Natural killer cell treated with Interleukin-12 subunit alpha and Interleukin-12 subunit beta and Interleukin-15 and Interleukin-18, amount 100 ng/mL, for 72 hours (primary cell): Measurements from ENCODE around the gene ODC1. TPM values are rescaled to one million over a fixed set of nuclear protein-coding genes. Genes with fewer than 3 reads are reported as not detected.
A peak's percentile ranks its signal among the peaks of the same experiment; 100 is the strongest.

Experiments
- ATAC-seq, 2 donors: fragments of 150-1000 bp; cut with Tn5 transposase in 1 of 2; sonication (Bioruptor Pico), chemical (Tn5 transposase) in 1 of 2; 2 replicates each; pipeline ENCODE4 v1.10.0; 2021
- DNase-seq: peaks from one replicate; pipeline ENCODE4 v3.0.0; 2022; ENCODE audit warnings: low spot score
- H3K27ac Mint-ChIP-seq, 2 donors: 1 replicate in 1 of 2; 2 replicates in 1 of 2; pipeline ENCODE4 v1.8.0; 2022; ENCODE audit warnings: mixed read lengths in 2 of 2, mild to moderate bottlenecking in 1 of 2, moderate library complexity in 1 of 2
- H3K27me3 Mint-ChIP-seq, 2 donors: 1 replicate in 1 of 2; 2 replicates in 1 of 2; pipeline ENCODE4 v1.8.0; 2022; ENCODE audit warnings: mixed read lengths in 2 of 2
- H3K36me3 Mint-ChIP-seq: one replicate; pipeline ENCODE4 v1.8.0; 2022; ENCODE audit warnings: mixed read lengths
- H3K4me1 Mint-ChIP-seq, 2 donors: 1 replicate in 1 of 2; 2 replicates in 1 of 2; pipeline ENCODE4 v1.8.0; 2022; ENCODE audit warnings: low read depth in 2 of 2, mixed read lengths in 2 of 2, mild to moderate bottlenecking in 1 of 2
- H3K4me3 Mint-ChIP-seq: one replicate; pipeline ENCODE4 v1.8.0; 2022; ENCODE audit warnings: mixed read lengths
- H3K9me3 Mint-ChIP-seq: 2 replicates; pipeline ENCODE4 v1.8.0; 2022; ENCODE audit warnings: mixed read lengths
- total RNA-seq, 2 donors: library from RNA; stranded (reverse); gene quantifications; one replicate each; pipeline ENCODE4 v1.2.3, GENCODE V29; 2022

ODC1 gene
- total RNA-seq, 2 donors from 2014 or later: 91.5 to 206 TPM

DNA sequence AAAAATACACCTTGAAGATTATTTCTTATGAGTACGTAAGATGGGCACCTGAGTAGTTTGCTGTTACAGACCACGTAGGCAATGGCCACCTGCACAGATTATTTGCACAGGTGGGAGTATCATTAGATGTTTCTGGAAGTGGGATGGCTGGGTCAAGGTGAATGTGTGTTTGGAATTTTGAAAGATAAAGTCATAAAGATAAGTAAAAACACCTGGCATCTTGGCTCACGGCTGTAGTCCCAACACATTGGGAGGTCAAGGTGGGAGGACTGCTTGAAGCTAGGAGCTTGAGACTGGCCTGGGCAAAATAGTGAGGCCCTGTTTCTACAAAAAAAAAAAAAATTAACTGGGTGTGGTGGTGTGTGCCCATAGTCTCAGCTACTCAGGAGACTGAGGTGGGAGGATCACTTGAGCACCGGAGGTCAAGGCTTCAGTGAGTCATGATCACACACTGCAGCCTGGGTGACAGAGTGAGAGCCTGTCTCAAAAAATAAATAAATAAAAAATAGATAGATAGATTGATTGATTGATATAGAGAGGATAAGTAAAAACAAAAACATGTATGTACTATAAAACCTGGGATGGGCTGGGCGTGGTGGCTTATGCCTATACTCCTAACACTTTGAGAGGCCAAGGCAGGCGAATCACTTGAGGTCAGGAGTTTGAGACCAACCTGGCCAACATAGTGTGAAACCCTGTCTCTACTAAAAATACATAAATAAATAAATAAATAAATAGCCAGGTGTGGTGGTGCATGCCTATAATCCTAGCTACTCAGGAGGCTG, 30.4 kb downstream of the ODC1 start:
- no peak for ATAC-seq
- Mint-ChIP-seq H3K27ac (no peak overlapping the region), H3K4me3 (no peak overlapping the region), H3K36me3 (no peaks in the 10 kb centered on the region), H3K4me1 (peaks cover 0 to 3% of the 10 kb centered on the region in 2 donors), H3K27me3 (no peaks in the 10 kb centered on the region), H3K9me3 (no peaks in the 10 kb centered on the region)
- no peak for DNase-seq

DNA sequence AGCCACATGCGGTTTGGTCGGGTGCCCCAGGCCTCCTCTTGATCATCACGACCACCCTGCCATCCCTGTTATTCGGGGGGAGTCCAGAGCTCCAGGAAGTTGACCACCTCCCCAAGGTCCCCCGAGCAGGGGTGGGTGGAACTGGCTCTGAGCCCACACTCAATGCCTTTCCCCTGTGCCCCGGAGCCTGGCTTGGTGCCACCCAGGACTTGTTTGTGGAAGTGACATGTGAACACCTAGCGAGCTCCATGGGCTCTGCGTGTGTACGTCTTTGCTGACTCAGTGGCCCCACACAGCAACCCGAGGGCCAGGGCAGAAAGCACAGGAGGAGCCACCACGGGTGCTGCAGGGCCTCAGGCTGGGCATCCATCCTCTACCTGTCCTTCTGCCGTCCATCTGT, 32.5 kb downstream of the ODC1 start:
- Mint-ChIP-seq H3K4me1 (peaks cover under 1 to 11% of the 10 kb centered on the region in 2 donors), H3K27me3 (no peaks in the 10 kb centered on the region), H3K4me3 (no peak overlapping the region), H3K36me3 (no peaks in the 10 kb centered on the region), H3K27ac (no peak overlapping the region), H3K9me3 (no peaks in the 10 kb centered on the region)
- ATAC-seq (no peak), DNase-seq (no peak)

DNA sequence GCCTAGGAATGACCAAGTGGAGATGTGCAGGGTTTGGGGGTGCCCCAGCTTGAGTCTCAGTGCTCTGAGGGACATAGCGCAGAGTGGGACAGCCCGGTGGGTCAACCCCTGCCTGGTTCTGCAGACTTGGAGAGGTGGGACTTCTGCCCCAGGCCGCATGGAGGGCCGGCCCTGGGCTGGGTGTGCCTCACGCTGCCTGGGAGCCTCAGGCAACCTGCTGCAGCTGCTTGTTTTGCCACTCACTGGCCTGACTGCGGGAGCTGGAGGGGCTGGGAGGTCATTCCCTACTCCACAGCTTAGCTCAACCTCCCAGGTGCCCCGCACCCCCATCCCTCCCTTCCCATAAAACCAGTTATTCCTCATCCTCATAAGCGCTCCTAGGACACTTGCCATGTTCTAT, 33.1 kb downstream of the ODC1 start:
- Mint-ChIP-seq H3K27me3 (no peaks in the 10 kb centered on the region), H3K36me3 (no peaks in the 10 kb centered on the region), H3K4me3 (no peak overlapping the region), H3K4me1 (peaks cover 6 to 11% of the 10 kb centered on the region in 2 donors), H3K9me3 (no peaks in the 10 kb centered on the region), H3K27ac (no peak overlapping the region)
- no peak for ATAC-seq
- DNase-seq: no peak

DNA sequence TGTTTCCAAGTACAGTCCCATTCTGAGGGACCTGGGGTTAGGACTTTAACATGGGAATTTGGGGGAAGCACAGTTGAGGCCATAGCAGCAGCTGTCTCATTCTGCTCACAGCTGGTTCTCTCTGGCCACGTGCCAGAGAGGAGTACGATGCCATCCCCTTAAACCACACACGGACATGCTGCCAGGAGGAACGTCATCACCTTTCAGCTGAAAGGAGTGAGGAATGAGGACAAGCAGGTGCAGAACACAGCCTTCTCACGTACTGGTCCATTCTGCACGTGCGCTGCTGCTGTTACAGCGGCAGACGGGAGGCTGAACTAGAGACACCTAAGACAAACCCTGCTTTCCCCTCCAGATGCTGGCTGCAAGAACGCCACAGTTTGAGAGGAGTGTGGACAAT, 33.5 kb downstream of the ODC1 start:
- Mint-ChIP-seq H3K27ac (no peak overlapping the region), H3K4me1 (peaks cover 8 to 11% of the 10 kb centered on the region in 2 donors), H3K4me3 (no peak overlapping the region), H3K36me3 (no peaks in the 10 kb centered on the region), H3K27me3 (no peaks in the 10 kb centered on the region), H3K9me3 (no peaks in the 10 kb centered on the region)
- ATAC-seq (no peak), DNase-seq (no peak)

DNA sequence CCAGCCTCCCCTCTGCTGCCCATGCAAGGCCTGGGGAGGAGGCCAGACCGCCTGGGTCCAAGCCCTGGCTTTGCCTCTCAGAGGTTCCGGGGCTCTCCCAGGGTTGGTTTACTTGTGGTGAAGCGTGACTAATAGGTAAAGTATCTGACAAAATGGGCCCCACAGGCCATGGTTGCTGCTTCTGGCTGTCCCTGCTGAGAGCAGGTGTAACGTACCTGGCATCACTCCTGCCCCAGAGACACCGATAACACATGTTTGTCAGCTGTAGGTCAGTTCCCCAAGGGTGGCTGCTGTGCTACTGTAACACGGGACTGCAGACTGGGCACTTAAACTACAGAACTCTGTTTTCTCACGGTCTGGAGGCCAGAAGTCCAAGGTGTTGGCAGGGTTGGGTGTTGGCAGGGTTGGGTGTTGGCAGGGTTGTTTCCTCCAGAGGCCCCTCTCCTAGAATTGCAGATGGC, 34.1 kb downstream of the ODC1 start:
- no peak overlapping the region for H3K27ac Mint-ChIP-seq
- peaks cover 11 to 14% of the 10 kb centered on the region in 2 donors for H3K4me1 Mint-ChIP-seq
- ATAC-seq (no peak), DNase-seq (no peak)
- H3K4me3 Mint-ChIP-seq: no peak overlapping the region
- no peaks in the 10 kb centered on the region for H3K36me3 Mint-ChIP-seq
- no peaks in the 10 kb centered on the region for H3K9me3 Mint-ChIP-seq
- H3K27me3 Mint-ChIP-seq: no peaks in the 10 kb centered on the region

DNA sequence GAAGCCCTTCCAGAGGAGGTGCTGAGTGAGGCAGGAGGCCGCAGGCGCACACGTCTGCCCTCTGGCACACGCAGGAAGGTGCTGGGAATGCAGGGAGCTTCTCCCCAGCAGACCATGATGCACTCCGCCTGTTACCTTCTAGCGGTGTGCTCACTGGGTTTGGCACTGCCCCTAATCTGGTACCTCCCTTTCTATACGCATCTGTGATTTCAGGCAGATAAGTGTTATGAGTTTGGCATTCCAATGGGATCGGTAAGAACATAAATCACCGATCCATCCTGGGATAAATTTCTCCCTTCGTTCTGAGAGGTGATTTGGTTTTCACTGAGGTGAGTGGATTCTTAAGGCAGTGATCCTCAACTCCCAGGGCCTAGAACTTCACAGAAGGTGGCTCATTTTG, 34.6 kb downstream of the ODC1 start:
- no peaks in the 10 kb centered on the region for H3K27me3 Mint-ChIP-seq
- H3K9me3 Mint-ChIP-seq: no peaks in the 10 kb centered on the region
- no peak overlapping the region for H3K4me3 Mint-ChIP-seq
- peaks cover 16 to 19% of the 10 kb centered on the region in 2 donors for H3K4me1 Mint-ChIP-seq
- no peaks in the 10 kb centered on the region for H3K36me3 Mint-ChIP-seq
- ATAC-seq (no peak), DNase-seq (no peak)
- no peak overlapping the region for H3K27ac Mint-ChIP-seq

DNA sequence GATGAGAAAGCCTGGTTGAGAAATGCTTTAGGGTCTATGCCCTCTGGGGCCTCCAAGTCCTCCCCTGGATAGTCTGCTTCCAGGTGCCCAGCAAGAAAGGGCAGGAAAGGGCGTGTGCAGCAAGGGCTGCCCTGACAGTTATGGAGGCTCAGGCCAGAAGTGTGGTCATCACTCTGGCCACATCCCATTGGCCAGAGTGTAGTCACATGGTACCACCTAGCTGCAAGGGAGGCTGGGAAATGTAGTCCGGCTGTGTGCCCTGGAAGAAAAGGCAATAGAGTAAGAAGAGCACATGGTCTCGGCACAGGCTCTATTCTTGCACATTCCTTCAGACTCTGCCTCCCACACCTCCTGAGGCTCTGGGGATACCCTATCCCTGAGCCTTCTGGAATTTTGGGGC, 35.7 kb downstream of the ODC1 start:
- H3K4me1 Mint-ChIP-seq: peaks cover 27 to 28% of the 10 kb centered on the region in 2 donors
- H3K36me3 Mint-ChIP-seq: no peaks in the 10 kb centered on the region
- H3K4me3 Mint-ChIP-seq: no peak overlapping the region
- DNase-seq (no peak), ATAC-seq (peak; percentile 62 to 79)
- no peak overlapping the region for H3K27ac Mint-ChIP-seq
- no peaks in the 10 kb centered on the region for H3K9me3 Mint-ChIP-seq
- no peaks in the 10 kb centered on the region for H3K27me3 Mint-ChIP-seq

DNA sequence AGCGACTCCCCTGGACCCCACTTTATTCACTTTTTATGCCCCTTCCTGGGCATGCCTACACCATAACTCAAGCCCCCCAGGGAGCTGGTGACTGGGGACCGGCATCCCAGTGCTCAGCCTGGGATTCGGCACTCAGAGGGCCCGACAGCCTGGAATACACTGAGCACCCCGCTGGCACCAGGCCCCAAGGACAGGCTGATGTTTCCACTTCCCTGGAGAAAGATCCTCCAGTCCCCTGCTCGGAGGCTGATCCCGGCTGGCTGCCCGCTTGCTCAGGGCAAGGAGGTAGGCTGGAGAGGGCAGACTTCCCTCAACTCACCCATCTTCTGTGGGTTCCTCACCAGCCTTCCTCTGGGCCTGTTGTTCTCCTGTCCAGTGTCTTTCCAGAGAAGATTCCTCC, 36.6 kb downstream of the ODC1 start:
- Mint-ChIP-seq H3K4me1 (peaks cover 34% of the 10 kb centered on the region in 2 donors), H3K4me3 (no peak overlapping the region), H3K36me3 (no peaks in the 10 kb centered on the region), H3K9me3 (no peaks in the 10 kb centered on the region), H3K27ac (no peak overlapping the region), H3K27me3 (no peaks in the 10 kb centered on the region)
- DNase-seq (no peak), ATAC-seq (no peak)

DNA sequence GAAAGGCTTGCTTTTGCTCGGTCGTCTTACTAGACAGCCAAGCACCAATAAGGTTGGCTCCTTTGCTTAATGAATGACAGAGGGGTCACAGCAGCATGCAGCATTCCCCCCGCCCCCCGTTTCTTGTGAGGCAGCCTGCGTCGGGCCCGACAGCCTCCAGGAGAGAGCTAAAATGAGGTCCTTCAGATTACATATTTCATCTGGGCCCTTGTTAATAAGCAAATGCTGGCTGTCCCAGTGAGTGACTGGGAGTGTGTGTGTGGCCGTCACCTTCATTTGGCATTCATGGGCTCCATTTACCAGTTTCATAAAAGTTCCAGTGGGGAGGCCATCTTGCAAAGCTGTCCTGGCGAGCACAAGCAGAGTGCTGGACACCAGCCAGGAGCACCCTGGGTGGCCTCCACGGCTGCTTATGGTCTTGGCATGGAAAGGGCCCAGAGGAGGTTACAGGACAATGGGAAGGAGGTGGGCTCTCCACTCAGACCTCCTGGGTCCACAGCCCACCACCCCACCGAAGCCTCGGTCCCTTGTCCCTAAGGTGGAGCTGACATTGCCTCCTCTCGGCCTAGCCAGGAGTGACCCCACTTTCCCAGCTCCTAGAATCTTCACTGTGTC, 37.2 kb downstream of the ODC1 start:
- DNase-seq (no peak), ATAC-seq (no peak)
- H3K27ac Mint-ChIP-seq: no peak overlapping the region
- no peak overlapping the region for H3K4me3 Mint-ChIP-seq
- peaks cover 34% of the 10 kb centered on the region in 2 donors for H3K4me1 Mint-ChIP-seq
- no peaks in the 10 kb centered on the region for H3K9me3 Mint-ChIP-seq
- no peaks in the 10 kb centered on the region for H3K36me3 Mint-ChIP-seq
- H3K27me3 Mint-ChIP-seq: no peaks in the 10 kb centered on the region

DNA sequence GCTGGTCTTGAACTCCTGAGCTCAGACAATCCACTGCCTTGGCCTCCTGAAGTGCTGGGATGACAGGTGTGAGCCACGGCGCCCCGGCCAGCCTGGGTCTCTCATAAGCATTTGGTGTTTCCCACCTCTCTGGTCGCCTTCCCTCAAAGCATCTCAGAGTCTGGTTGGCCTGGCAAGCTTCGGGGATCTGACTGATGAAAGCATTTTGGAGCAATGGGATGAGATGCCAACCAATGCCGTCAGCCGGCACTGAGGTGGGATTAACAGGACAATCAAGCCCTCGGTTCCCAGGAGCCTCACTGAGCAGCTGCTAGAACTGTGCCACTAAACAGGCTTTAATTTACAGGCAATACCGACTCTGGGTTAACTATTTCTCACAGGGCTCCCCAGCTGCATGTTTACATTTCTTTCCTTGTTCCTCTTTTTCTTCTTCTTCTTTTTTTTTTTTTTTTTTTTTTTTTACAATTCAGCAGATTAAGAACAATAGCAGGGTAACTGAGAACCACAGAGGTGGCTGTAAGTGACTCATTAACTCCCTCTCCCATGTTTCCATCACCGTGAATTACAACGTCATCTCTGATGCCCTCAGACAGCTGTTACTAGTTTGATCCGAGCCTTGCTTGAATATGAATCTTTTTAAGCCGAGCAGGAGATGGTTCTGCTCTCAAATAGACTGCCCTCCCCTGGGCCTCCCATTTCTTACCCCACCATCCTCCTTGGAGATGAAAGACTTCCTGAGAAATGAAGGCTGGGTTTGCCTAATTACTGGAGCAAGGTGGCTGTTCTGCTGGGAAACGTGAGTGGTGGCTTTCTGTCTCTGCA, 37.9 kb downstream of the ODC1 start:
- ATAC-seq (no peak), DNase-seq (no peak)
- no peaks in the 10 kb centered on the region for H3K36me3 Mint-ChIP-seq
- H3K9me3 Mint-ChIP-seq: no peaks in the 10 kb centered on the region
- no peak overlapping the region for H3K27ac Mint-ChIP-seq
- H3K27me3 Mint-ChIP-seq: no peaks in the 10 kb centered on the region
- H3K4me3 Mint-ChIP-seq: peak overlapping the region; percentile 11
- peaks cover 34% of the 10 kb centered on the region in 2 donors for H3K4me1 Mint-ChIP-seq

DNA sequence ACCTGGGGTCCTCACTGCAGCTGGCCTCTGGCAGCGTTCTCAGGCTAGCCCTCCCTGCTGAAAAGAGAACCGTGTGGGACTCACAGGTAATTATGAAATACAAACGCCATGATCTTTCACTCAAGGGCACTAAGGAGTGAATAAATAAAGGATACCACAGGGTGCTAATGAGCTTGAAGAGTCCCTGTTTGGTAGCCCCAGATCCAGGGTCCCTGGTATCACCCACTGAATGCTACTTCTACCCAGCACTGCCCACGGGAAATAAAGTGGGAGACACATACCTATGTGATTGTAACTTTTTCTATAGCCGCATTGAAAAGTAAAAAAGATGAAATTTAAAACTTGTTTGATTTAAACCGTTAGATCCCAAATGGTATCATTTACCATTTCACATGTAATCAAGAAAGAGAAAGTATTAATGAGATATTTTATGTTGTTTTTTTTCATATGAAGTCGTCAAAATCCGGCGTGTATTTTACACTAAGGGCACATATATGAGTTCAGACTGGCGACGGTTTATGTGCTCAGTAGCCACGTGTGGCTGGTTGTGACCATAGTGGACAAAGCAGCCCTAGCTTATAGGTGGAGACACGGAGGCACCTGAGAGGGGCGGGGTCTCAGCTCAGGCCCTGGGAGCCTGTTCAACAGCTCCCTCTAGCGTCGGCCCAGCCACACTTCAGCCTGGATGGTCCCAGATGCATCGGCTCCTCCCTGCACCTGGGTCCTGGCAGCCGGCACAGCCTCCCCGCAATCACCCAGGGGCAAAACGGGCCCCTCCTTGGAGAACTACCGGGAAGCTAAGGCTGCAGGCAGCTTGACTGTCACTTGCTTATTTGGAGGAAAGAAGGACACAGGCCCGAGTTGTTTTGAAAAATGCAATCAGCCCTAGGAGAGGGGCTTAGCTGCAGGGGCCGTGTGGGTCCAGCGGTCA, 39.2 kb downstream of the ODC1 start:
- Mint-ChIP-seq H3K9me3 (no peaks in the 10 kb centered on the region), H3K27ac (peak overlapping the region; percentile 22 to 58), H3K4me1 (peaks cover 34% of the 10 kb centered on the region in 2 donors), H3K36me3 (no peaks in the 10 kb centered on the region), H3K4me3 (peak overlapping the region; percentile 78), H3K27me3 (no peaks in the 10 kb centered on the region)
- DNase-seq: peak; percentile 84
- peak; percentile 83 to 84 for ATAC-seq

DNA sequence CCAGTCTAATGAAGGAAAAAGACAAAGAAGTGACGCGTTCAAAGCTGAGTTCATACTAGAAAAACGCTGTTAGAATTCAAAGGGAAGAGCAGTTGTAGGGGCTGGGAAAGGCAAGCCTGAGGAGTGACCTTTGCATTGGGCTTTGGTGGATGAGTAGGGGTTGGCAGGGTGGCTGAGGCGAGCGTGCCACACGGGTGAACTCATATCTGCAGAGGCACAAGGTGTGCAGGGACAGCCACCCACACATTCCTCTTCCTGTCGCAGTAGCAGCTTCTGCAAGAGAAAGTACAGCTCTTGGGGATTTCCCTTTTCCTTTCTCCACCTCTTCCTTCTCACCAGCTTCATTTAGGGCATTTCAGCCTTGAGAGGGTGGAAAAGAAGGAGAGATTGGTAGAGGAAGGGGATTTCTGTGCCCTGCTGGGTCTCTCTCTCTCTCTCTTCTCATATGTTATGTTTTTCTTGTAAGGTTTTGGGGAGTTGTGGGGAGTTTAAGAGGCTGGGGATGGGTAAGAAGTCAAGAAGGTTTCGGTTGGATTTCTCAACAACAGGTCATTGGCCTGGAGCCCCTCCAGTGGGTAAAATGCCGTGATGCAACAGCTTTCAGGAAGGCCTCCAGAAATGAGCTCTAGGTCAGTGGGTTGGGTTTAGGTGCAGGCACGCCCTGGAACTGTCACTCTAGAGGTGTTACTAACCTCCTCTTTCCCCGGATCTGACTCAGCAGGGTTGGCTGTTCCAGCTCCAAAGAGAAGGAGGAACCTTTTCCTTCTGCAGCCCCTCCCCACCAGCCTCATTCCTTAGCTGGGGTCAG, 40.1 kb downstream of the ODC1 start:
- peak overlapping the region; percentile 22 to 58 for H3K27ac Mint-ChIP-seq
- H3K36me3 Mint-ChIP-seq: no peaks in the 10 kb centered on the region
- ATAC-seq: peak; percentile 90 to 91

More for the DNA sequence above, 40.1 kb downstream of the ODC1 start:
- Mint-ChIP-seq H3K27me3 (no peaks in the 10 kb centered on the region), H3K4me1 (peaks cover 34 to 37% of the 10 kb centered on the region in 2 donors), H3K9me3 (no peaks in the 10 kb centered on the region), H3K4me3 (peak overlapping the region; percentile 78)
- DNase-seq: peak; percentile 83
